ENCODE data around the gene GTF3C5. TPM values are rescaled to one million over a fixed set of nuclear protein-coding genes. Genes with fewer than 3 reads are reported as not detected.

The GTF3C5 gene
- total and polyA plus RNA-seq, 2 of the 4 experiments (the other 2 are of a cell fraction), result 49.1 to 52.3 TPM

- DNase-seq, result no peak
- POLR2A ChIA-PET (ENCODE audit: unreplicated experiment), result no interaction called here
- BruUV-seq (replicated peaks), result no TSS peak
- Histone ChIP-seq H3K56ac (ENCODE audit: extremely low read depth, insufficient read depth, low read length) (no peak overlapping the region), H3K27me3 (ENCODE audit: control insufficient read depth, insufficient read depth, low read length) (no peaks in the 10 kb centered on the region), H2BK5ac (ENCODE audit: low read depth, low read length, poor library complexity, severe bottlenecking) (no peak overlapping the region), H3K4me3 (ENCODE audit: insufficient read depth, low read depth, low read length) (no peak overlapping the region), H3K79me1 (ENCODE audit: low read depth in 1 of 2, low read length in 2 of 2) (no peaks in the 10 kb centered on the region; a peak in 1 of 4 replicates), H3K4me1 (ENCODE audit: control insufficient read depth, insufficient read depth, low read length) (no peaks in the 10 kb centered on the region), H4K20me1 (ENCODE audit: insufficient read depth, low read length) (peaks cover 7% of the 10 kb centered on the region; the same call in 1 of the 2 replicates), H2BK20ac (ENCODE audit: low read depth, low read length) (no peak overlapping the region), H4K91ac (ENCODE audit: insufficient read depth, low read depth, low read length) (no peak overlapping the region), H2AK9ac (replicated peaks; ENCODE audit: low read depth, low read length, poor library complexity) (no peak overlapping the region), H3K9me1 (ENCODE audit: insufficient read depth, low read length) (no peaks in the 10 kb centered on the region), H3K14ac (replicated peaks; ENCODE audit: low read depth, low read length) (no peak overlapping the region), H2AK5ac (ENCODE audit: low read depth, low read length) (no peak overlapping the region), H2BK15ac (ENCODE audit: low read depth, low read length) (no peak overlapping the region), H3K23ac (ENCODE audit: low read depth, low read length) (no peak overlapping the region), H3K4ac (ENCODE audit: low read depth, low read length) (no peak overlapping the region), H3K4me2 (ENCODE audit: low read depth, low read length) (no peak overlapping the region), H4K8ac (ENCODE audit: low read depth in 2 of 2, low read length in 2 of 2) (no peak overlapping the region), H3K9ac (ENCODE audit: low read depth, low read length) (no peak overlapping the region), H3K36me3 (ENCODE audit: control insufficient read depth, insufficient read depth, low read length) (peaks cover 47% of the 10 kb centered on the region), H2AFZ (replicated peaks; ENCODE audit: low read length, poor library complexity) (no peak overlapping the region), H2BK120ac (ENCODE audit: low read depth, low read length) (no peak overlapping the region), H3K9me3 (ENCODE audit: control insufficient read depth, insufficient read depth, low read length) (peaks cover 5% of the 10 kb centered on the region; the same call in 1 of the 2 replicates), H3K27ac (ENCODE audit: insufficient read depth, low read length) (no peak overlapping the region), H4K5ac (ENCODE audit: low read depth, low read length) (no peak overlapping the region), H3K18ac (ENCODE audit: low read depth, low read length) (no peak overlapping the region)
- ATAC-seq (ENCODE audit: low read depth), result no peak
- intact Hi-C loops (cut with micrococcal nuclease), result no loop called here
- dilution Hi-C loops (cut with HindIII; ENCODE audit: low sequenced_read_pairs, unreplicated experiment), result no loop called here
- in situ Hi-C loops (cut with MboI; ENCODE audit: low sequenced_read_pairs), result no loop called here
- CTCF ChIA-PET, result no interaction called here
- no peak for TF ChIP-seq BHLHE40 (IDR thresholded peaks at IDR 0.05; ENCODE audit: low read depth, low read length)
- no peak for TF ChIP-seq CEBPB (IDR thresholded peaks at IDR 0.05; ENCODE audit: low read depth, low read length)
- no peak for TF ChIP-seq FOS (IDR thresholded peaks at IDR 0.05; ENCODE audit: low read depth, low read length)
- TF ChIP-seq CHD1 (IDR thresholded peaks at IDR 0.05; ENCODE audit: low read depth, low read length), result no peak
- no peak for TF ChIP-seq RAD21 (IDR thresholded peaks at IDR 0.05; ENCODE audit: low read length)
- no peak for TF ChIP-seq SMC3 (IDR thresholded peaks at IDR 0.05; ENCODE audit: low read depth, low read length)
- TF ChIP-seq MAFK (IDR thresholded peaks at IDR 0.05; ENCODE audit: low read depth, low read length), result no peak
- WGBS, 2 experiments (ENCODE audit: extremely low coverage in 2 of 2, insufficient read length in 1 of 2), result 94% methylated on average over 3 of the region's 5 CpGs; no CpG with 5 or more reads in 1 of the 2 experiments
Observed at GRCh38 chr9:133098871-133099270, 68.1 kb downstream of the GTF3C5 start.
